Skeletal muscle satellite cell (primary cell): ENCODE measurements around the gene H6PD.
A peak's percentile ranks its signal among the peaks of the same experiment; 100 is the strongest.

Experiments used
- H3K27me3 ChIP-seq: 2 replicates; pipeline ENCODE4 v1.7.0; 2013; ENCODE audit warnings: low read length; ENCODE audit not compliant: control insufficient read depth, insufficient read depth
- H3K36me3 ChIP-seq: 2 replicates; pipeline ENCODE4 v1.7.0; 2013; ENCODE audit warnings: mild to moderate bottlenecking, control low read depth, low read length; ENCODE audit not compliant: insufficient read depth
- H3K4me1 ChIP-seq: 2 replicates; pipeline ENCODE4 v1.7.0; 2013; ENCODE audit warnings: low read length; ENCODE audit not compliant: control insufficient read depth, insufficient read depth
- H3K4me2 ChIP-seq: 2 replicates; pipeline ENCODE4 v1.7.0; 2013; ENCODE audit warnings: mild to moderate bottlenecking, low read length
- H3K4me3 ChIP-seq: 2 replicates; pipeline ENCODE4 v1.7.0; 2013; ENCODE audit warnings: low read length
- H3K9ac ChIP-seq: 2 replicates; pipeline ENCODE4 v1.7.0; 2013; ENCODE audit warnings: mild to moderate bottlenecking, low read depth, low read length, moderate library complexity
- H3K9me3 ChIP-seq: replicated peaks from 2 replicates; pipeline ENCODE4 v1.7.0; 2013; ENCODE audit warnings: mild to moderate bottlenecking, control low read depth, low read length

H6PD gene

DNA sequence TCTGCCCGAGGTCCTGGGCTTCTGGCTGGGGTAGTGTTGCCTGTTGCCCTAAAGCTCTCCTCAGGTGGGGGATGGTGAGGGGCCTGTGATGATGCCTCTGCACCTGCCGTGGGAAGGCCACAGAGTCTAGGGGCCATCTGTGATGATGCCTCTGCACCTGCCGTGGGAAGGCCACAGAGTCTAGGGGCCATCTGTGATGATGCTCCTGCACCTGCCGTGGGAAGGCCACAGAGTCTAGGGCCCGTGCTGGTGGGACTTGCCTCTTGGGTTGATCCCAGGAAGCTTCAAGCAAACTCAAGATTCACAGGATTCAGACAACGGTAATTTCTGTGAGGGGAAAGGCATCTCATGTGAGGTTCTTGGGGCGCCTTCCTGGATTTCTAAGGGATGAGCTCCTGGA is 75.4 kb downstream of the H6PD start:
- peaks cover under 1% of the 10 kb centered on the region for H3K36me3 ChIP-seq
- H3K4me3 ChIP-seq: no peak overlapping the region

DNA sequence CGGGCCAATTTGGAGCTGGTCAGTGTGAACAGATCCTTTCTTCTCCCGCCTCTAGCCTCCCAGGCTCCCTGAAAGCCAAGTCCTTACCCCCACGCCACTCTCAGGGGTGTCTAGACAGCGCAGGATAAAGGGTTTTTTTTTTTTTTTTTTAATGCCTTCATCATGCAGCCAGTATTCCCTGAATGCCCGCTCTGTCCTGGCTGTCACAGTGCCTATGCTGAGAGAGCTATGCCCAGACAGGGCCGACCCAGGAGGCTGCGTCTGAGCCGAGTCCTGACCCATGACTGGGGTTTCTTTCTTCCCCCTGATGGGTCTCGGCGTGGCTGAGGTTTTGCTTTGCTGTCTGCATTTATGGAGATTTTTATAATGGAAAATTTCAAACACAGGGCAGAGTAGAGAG is 76.5 kb downstream of the H6PD start:
- Histone ChIP-seq H3K9ac (no peak overlapping the region), H3K27me3 (no peaks in the 10 kb centered on the region), H3K36me3 (peaks cover 5% of the 10 kb centered on the region), H3K4me3 (no peak overlapping the region), H3K4me2 (no peak overlapping the region), H3K4me1 (peaks cover 15% of the 10 kb centered on the region), H3K9me3 (no peaks in the 10 kb centered on the region)

More for the DNA sequence above, 75.4 kb downstream of the H6PD start:
- no peak overlapping the region for H3K4me2 ChIP-seq
- no peak overlapping the region for H3K9ac ChIP-seq
- H3K9me3 ChIP-seq: no peaks in the 10 kb centered on the region
- H3K4me1 ChIP-seq: peaks cover 5% of the 10 kb centered on the region
- H3K27me3 ChIP-seq: no peaks in the 10 kb centered on the region

DNA sequence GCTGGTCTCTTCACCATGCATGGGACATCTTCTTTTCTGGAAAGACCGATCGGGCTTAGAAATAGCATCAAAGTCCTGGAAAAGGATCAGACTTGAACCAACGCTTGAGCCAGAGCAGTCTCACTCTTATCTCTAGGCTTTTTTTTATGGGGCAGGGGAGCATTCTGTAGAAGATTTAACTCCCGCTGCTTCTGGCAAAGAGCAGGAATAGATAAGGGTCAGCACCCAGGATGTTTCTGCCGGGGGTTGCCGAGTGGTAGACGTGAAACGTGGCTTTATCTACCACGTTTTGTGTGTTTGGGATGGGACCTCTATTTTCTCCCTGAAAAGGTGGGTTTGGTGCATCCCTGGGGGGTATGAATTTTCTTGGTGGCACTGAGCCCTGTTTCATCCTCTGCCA is 76.9 kb downstream of the H6PD start:
- peaks cover 20% of the 10 kb centered on the region for H3K4me1 ChIP-seq
- no peaks in the 10 kb centered on the region for H3K27me3 ChIP-seq
- peaks cover 5% of the 10 kb centered on the region for H3K36me3 ChIP-seq
- H3K9ac ChIP-seq: no peak overlapping the region
- H3K4me2 ChIP-seq: no peak overlapping the region
- no peaks in the 10 kb centered on the region for H3K9me3 ChIP-seq
- no peak overlapping the region for H3K4me3 ChIP-seq

DNA sequence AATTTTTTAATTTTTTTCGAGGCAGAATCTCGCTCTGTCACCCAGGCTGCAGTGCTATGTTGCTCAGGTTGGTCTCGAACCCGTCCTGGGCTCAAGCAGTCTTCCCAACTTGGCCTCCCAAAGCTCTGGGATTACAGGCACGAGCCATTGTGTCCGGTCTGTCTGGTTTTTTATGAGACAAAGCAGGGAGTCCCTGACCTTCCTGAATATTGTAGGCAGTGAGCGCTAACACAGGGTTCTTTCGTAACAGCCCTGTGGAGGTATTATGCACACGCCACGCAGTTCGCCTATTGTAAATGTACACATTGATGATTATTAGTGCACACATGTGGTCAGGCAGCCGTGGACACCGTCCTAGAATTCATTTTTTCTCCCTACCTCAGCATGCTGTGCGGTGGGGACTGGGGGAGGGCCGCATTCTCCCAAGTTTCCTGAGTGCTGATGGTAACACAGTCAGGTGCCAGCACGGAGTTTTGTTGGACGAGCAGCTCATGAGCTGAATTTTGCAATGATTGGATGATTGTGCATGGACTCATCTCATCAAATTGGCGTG is 77.7 kb downstream of the H6PD start:
- Histone ChIP-seq H3K4me2 (no peak overlapping the region), H3K4me3 (no peak overlapping the region), H3K27me3 (no peaks in the 10 kb centered on the region), H3K4me1 (peaks cover 27% of the 10 kb centered on the region), H3K36me3 (peaks cover 5% of the 10 kb centered on the region), H3K9me3 (no peaks in the 10 kb centered on the region), H3K9ac (no peak overlapping the region)

DNA sequence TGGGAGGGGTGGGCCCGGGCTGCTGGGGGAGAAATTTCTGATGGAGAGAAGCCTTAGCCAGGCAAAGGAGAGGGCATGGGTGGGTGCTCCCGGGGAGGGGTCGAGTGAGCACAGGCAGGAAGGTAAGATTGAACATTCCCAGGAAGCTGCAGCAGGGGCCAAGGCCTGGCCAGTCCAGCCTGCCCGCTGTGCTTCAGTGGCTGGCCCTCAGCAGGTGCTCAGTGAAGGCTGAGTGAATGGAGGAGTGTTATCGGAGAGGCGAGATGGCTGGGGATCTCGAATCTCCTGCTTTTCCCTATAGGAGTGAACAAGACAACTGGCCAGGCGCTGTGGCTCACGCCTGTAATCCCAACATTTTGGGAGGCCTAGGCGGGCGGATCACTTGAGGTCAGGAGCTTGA is 79.0 kb downstream of the H6PD start:
- no peak overlapping the region for H3K9ac ChIP-seq
- no peak overlapping the region for H3K4me3 ChIP-seq
- peaks cover 39% of the 10 kb centered on the region for H3K4me1 ChIP-seq

DNA sequence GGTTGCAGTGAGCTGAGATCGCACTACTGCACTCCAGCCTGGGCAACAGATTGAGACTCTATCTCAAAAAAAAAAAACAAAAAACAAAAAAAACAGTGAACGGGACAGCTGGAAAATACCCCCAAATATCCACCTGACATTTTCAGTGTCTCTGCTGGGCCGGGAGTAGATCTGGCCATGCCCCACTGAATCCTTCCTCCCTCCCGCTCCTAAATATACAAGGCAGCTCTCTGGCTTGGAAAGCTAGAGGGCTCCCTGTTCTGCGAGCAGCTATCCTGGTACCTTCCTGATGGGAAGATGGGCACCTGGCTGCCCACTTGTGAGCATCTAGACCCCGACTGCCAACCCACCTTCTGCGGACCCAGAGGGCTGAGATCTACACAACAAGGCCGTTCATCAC is 79.5 kb downstream of the H6PD start:
- Histone ChIP-seq H3K9me3 (no peaks in the 10 kb centered on the region), H3K9ac (no peak overlapping the region), H3K36me3 (peaks cover 5% of the 10 kb centered on the region), H3K4me2 (no peak overlapping the region), H3K27me3 (no peaks in the 10 kb centered on the region), H3K4me1 (peaks cover 39% of the 10 kb centered on the region), H3K4me3 (no peak overlapping the region)

More for the DNA sequence above, 79.0 kb downstream of the H6PD start:
- Histone ChIP-seq H3K27me3 (no peaks in the 10 kb centered on the region), H3K36me3 (peaks cover 5% of the 10 kb centered on the region), H3K9me3 (no peaks in the 10 kb centered on the region), H3K4me2 (no peak overlapping the region)

DNA sequence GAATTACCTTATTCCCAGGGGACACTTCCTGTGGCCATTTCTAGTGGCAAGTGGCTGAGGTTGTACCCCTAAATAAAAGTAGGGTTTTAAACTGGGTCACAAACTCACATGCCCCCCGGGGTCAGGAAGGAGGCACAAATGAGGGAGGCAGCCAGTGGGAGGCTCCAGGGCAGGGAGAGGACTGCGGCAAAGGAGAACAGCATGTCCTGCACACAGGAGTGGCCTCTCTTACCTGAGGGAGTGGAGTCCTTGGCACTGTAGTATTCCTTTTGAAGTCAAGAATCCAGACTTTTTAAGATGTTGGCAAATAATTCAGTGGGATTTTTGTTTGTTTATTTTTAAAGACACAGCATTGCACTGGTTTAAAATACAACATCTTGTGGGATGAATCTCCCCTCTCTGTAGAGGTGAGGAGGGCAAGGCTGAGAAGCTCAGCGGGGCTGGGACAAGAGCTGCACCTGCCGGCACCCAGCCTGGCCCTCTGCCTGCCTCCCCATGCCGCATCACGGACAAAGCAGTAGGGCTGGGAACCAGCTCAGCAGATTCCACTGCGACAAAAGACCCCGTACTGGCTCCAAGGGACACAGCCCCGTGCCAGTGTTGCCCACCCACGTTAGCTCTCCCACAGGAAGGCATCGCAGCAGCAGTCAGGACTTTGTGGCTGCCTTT is 80.3 kb downstream of the H6PD start:
- Histone ChIP-seq H3K27me3 (no peaks in the 10 kb centered on the region), H3K4me3 (no peak overlapping the region), H3K9ac (peak overlapping the region; percentile 3), H3K4me2 (peak overlapping the region; percentile 63), H3K9me3 (no peaks in the 10 kb centered on the region), H3K36me3 (peaks cover 5% of the 10 kb centered on the region), H3K4me1 (peaks cover 39% of the 10 kb centered on the region)

DNA sequence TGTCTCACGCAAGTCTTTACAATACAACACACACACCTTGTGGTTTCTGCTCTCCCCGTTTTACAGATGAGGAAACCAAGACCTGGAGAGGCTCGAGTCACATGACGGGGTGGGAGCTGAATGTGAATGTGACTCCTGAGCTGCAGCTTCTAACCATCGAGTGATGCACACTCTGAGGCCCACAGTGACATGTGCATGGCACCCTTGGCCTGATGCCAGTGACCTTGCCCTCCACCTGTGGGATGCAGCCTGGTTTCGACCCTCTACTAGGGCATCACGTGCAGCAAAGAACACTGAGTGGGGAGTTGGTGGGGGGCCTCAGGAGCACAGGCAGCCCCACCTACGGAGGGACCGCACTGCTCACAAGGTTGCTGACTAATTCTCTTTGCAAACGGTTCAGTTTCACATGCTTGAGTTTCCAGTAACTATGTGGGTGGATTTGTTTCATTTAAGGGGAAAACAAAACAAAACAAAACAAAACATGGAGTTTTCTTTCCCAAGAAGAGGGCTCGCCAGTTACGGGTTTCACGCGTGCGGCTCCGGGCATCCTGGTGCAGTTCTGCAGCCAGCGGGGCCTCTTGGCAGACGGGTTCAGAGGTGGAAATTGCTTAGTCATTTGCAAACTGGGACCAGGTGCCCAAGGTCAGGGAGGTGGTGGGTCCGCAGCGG is 81.0 kb downstream of the H6PD start:
- Histone ChIP-seq H3K9me3 (no peaks in the 10 kb centered on the region), H3K4me1 (peaks cover 39% of the 10 kb centered on the region), H3K36me3 (peaks cover 5% of the 10 kb centered on the region), H3K9ac (peak overlapping the region; percentile 54), H3K4me3 (no peak overlapping the region), H3K4me2 (peak overlapping the region; percentile 63), H3K27me3 (no peaks in the 10 kb centered on the region)

DNA sequence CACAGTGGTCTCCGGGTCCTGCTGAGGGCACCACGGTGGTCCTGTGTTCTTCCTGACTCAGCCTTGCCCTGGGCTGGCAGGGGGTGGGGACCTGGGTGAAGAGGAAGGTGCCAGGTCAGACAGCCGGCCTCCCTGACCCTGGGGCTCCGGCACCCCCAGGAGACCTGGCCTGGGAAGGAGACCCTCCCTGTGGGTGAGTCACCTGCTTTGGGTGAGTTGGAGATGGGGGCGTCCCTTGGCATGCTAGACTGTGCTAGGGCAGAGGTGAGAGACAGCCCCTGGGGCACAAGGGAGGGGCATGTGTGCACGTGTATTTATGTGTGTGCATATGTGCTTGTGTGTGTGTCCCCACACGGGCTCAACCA is 81.5 kb downstream of the H6PD start:
- Histone ChIP-seq H3K4me3 (no peak overlapping the region), H3K27me3 (no peaks in the 10 kb centered on the region), H3K9ac (peak overlapping the region; percentile 54), H3K9me3 (no peaks in the 10 kb centered on the region), H3K36me3 (peaks cover 5% of the 10 kb centered on the region), H3K4me1 (peaks cover 40% of the 10 kb centered on the region), H3K4me2 (peak overlapping the region; percentile 63)

DNA sequence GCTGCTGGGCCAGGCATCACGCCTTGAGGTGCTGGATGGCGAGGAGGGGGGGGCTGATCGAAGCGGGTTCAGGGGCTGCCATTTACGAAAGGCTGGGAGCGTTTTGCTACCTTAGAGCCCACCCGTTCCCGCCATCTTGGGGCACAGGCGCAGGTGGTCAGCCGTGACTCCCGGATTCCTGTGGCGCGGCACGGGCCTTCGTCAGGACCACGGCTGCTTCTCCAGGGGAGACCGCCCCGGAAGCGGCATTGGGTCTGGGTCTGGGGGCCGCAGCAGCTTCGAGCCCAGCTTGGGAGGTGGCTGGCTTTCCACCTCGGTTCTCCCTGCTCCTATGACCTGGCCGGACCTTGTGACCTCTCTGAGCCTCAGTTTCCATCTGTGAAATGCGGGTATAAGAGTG is 81.9 kb downstream of the H6PD start:
- H3K4me3 ChIP-seq: no peak overlapping the region

DNA sequence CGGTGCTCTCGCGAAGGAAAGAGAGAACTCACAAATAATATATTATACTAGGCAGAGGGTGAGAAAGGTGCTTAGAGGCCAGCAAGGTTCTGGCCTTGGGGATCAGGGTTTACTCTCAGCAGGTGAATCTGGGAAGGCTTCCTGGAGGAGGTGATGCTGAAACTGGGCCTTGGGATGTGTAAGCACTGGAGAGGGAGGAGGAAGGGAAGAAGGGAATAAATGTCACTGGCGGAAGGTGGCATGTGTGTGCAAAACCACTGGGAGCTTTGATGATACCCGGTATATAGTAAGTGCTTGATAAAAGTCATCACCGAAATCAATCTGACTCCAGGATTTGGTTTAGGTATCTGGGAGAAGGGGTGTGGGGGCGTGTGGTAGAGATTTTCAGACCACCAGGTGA is 82.5 kb downstream of the H6PD start:
- Histone ChIP-seq H3K4me1 (peaks cover 46% of the 10 kb centered on the region), H3K36me3 (peaks cover 5% of the 10 kb centered on the region), H3K4me3 (no peak overlapping the region), H3K9ac (no peak overlapping the region), H3K9me3 (no peaks in the 10 kb centered on the region), H3K4me2 (peak overlapping the region; percentile 48), H3K27me3 (no peaks in the 10 kb centered on the region)

More for the DNA sequence above, 81.9 kb downstream of the H6PD start:
- Histone ChIP-seq H3K4me1 (peaks cover 44% of the 10 kb centered on the region), H3K4me2 (no peak overlapping the region), H3K9ac (no peak overlapping the region), H3K36me3 (peaks cover 5% of the 10 kb centered on the region), H3K27me3 (no peaks in the 10 kb centered on the region), H3K9me3 (no peaks in the 10 kb centered on the region)
